Gastroesophageal sphincter (tissue), 3 donors: ENCODE measurements around the gene PTPRD.

ENCODE experiments used
- EP300 ChIP-seq: sonication (generic); formaldehyde crosslinking; IDR thresholded peaks from one replicate; pipeline ENCODE4 v1.6.1; 2017; ENCODE audit warnings: antibody characterized with exemption, mild to moderate bottlenecking
- POLR2A ChIP-seq, 2 donors: fragments of 450-650 bp; IDR thresholded peaks; one replicate each; pipeline ENCODE4 v1.6.1; 2017; ENCODE audit warnings: antibody characterized with exemption in 2 of 2, mild to moderate bottlenecking in 2 of 2, moderate library complexity in 1 of 2
- TF ChIP-seq, protein P1 (sequence below), 4 experiments: fragments of 200-600 bp in 2 of 4; fragments of 450-650 bp in 2 of 4; sonication (generic) in 1 of 4; IDR thresholded peaks; one replicate each; pipeline ENCODE4 v1.5.1; 2017 to 2019; ENCODE audit warnings: antibody characterized with exemption in 4 of 4, mild to moderate bottlenecking in 2 of 4, moderate library complexity in 2 of 4

DNA sequence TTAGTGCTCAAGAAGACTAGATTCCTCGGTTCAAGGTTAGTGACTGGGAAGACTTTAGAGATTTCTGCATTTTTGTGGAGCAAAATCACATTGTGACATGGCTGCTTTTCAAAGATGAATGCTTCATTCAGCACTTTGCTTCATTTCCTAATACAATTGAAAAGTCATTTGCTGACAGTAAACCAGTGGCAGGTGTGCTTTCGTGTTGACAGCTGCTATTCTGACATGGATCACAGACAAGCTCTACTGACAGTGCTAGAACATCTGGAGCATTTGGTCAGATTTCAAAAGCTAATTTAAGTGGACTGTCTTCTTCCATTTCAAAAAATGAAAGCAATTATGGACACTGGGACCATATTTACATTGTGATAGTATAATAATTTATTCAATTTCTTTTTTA lies 1060.1 kb downstream of the PTPRD start:
- TF ChIP-seq, protein P1, sequence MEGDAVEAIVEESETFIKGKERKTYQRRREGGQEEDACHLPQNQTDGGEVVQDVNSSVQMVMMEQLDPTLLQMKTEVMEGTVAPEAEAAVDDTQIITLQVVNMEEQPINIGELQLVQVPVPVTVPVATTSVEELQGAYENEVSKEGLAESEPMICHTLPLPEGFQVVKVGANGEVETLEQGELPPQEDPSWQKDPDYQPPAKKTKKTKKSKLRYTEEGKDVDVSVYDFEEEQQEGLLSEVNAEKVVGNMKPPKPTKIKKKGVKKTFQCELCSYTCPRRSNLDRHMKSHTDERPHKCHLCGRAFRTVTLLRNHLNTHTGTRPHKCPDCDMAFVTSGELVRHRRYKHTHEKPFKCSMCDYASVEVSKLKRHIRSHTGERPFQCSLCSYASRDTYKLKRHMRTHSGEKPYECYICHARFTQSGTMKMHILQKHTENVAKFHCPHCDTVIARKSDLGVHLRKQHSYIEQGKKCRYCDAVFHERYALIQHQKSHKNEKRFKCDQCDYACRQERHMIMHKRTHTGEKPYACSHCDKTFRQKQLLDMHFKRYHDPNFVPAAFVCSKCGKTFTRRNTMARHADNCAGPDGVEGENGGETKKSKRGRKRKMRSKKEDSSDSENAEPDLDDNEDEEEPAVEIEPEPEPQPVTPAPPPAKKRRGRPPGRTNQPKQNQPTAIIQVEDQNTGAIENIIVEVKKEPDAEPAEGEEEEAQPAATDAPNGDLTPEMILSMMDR (IDR thresholded peaks at IDR 0.05) = no peak
- TF ChIP-seq POLR2A (IDR thresholded peaks at IDR 0.05) (no peak), EP300 (no peak)
